HEK293 (cell line): Measurements from ENCODE around the gene FBLN2.
A peak's percentile ranks its signal among the peaks of the same experiment; 100 is the strongest.

Source experiments
- CTCF ChIA-PET: fragments of 350-600 bp; formaldehyde crosslinking; extraction: SDS; loops from one replicate; lab custom pipeline; 2021; ENCODE audit warnings: antibody characterized with exemption; lab: Yijun Ruan, JAX
- POLR2A ChIA-PET: fragments of 300-600 bp; formaldehyde crosslinking; extraction: SDS; loops from one replicate; lab custom pipeline; 2020; ENCODE audit warnings: antibody characterized with exemption, inconsistent platforms; lab: Yijun Ruan, JAX
- H3K27ac ChIP-seq: fragments of 200-500 bp; sonication (Bioruptor generic); 2 replicates; pipeline ENCODE4 v1.5.1; 2014; ENCODE audit warnings: low read depth, low read length, control low read depth, inconsistent platforms; ENCODE audit errors: extremely low read depth
- H3K36me3 ChIP-seq, 2 experiments: fragments of 200-500 bp in 1 of 2; sonication (Bioruptor generic) in 1 of 2; 1 replicate in 1 of 2; 2 replicates in 1 of 2; pipeline ENCODE4 v1.5.1; 2014 to 2017; ENCODE audit warnings: inconsistent platforms in 2 of 2, low read length in 2 of 2; ENCODE audit not compliant: control insufficient read depth in 2 of 2, insufficient read depth in 1 of 2
- H3K4me1 ChIP-seq: fragments of 200-500 bp; sonication (Bioruptor generic); 2 replicates; pipeline ENCODE4 v1.5.1; 2014; ENCODE audit warnings: mild to moderate bottlenecking, low read length, inconsistent platforms; ENCODE audit not compliant: control insufficient read depth, insufficient read depth
- H3K4me3 ChIP-seq: 2 replicates; pipeline ENCODE4 v1.5.1; 2011; ENCODE audit warnings: low read depth, mild to moderate bottlenecking, control low read depth, low read length, moderate library complexity
- H3K9me3 ChIP-seq: fragments of 200-500 bp; sonication (Bioruptor generic); 2 replicates; pipeline ENCODE4 v1.5.1; 2014; ENCODE audit warnings: low read depth, low read length, inconsistent platforms; ENCODE audit not compliant: control insufficient read depth, insufficient read depth
- BCL11A ChIP-seq: fragments of 450-650 bp; formaldehyde crosslinking; IDR thresholded peaks from 2 replicates; pipeline ENCODE4 v1.5.1; 2016; ENCODE audit warnings: low read depth, missing biosample characterization, missing genetic modification characterization
- EGR2 ChIP-seq: fragments of 450-650 bp; formaldehyde crosslinking; IDR thresholded peaks from 2 replicates; pipeline ENCODE4 v1.5.1; 2016; ENCODE audit warnings: low read depth, missing biosample characterization, missing genetic modification characterization
- KLF1 ChIP-seq: fragments of 450-650 bp; formaldehyde crosslinking; IDR thresholded peaks from 2 replicates; pipeline ENCODE4 v1.5.1; 2016; ENCODE audit warnings: missing biosample characterization, missing genetic modification characterization
- KLF16 ChIP-seq: fragments of 450-650 bp; formaldehyde crosslinking; IDR thresholded peaks from 2 replicates; pipeline ENCODE4 v1.5.1; 2017; ENCODE audit warnings: missing biosample characterization, missing genetic modification characterization
- TSHZ1 ChIP-seq: fragments of 450-650 bp; formaldehyde crosslinking; IDR thresholded peaks from 2 replicates; pipeline ENCODE4 v1.5.1; 2016; ENCODE audit warnings: missing biosample characterization, missing genetic modification characterization, borderline replicate concordance
- ZBTB26 ChIP-seq: fragments of 450-650 bp; formaldehyde crosslinking; optimal IDR thresholded peaks from 2 replicates; pipeline ENCODE3; 2016; ENCODE audit warnings: missing biosample characterization, mild to moderate bottlenecking, missing genetic modification characterization
- ZFHX2 ChIP-seq: fragments of 450-650 bp; formaldehyde crosslinking; conservative IDR thresholded peaks from 2 replicates; pipeline ENCODE4 v1.5.1; 2016; ENCODE audit warnings: missing biosample characterization, missing genetic modification characterization
- ZFP37 ChIP-seq: fragments of 450-650 bp; formaldehyde crosslinking; IDR thresholded peaks from 2 replicates; pipeline ENCODE4 v1.5.1; 2016; ENCODE audit warnings: missing biosample characterization, missing genetic modification characterization
- ZNF211 ChIP-seq: fragments of 450-650 bp; formaldehyde crosslinking; IDR thresholded peaks from 2 replicates; pipeline ENCODE4 v1.5.1; 2016; ENCODE audit warnings: low read depth, missing biosample characterization, missing genetic modification characterization
- ZNF221 ChIP-seq: fragments of 450-650 bp; formaldehyde crosslinking; IDR thresholded peaks from 2 replicates; pipeline ENCODE4 v1.5.1; 2017; ENCODE audit warnings: missing biosample characterization, missing genetic modification characterization, borderline replicate concordance
- ZNF248 ChIP-seq: fragments of 450-650 bp; formaldehyde crosslinking; IDR thresholded peaks from 2 replicates; pipeline ENCODE4 v1.5.1; 2017; ENCODE audit warnings: missing biosample characterization, missing genetic modification characterization
- ZNF324 ChIP-seq: fragments of 450-650 bp; formaldehyde crosslinking; IDR thresholded peaks from 2 replicates; pipeline ENCODE4 v1.5.1; 2016; ENCODE audit warnings: missing biosample characterization, missing genetic modification characterization
- ZNF560 ChIP-seq: fragments of 450-650 bp; formaldehyde crosslinking; IDR thresholded peaks from 2 replicates; pipeline ENCODE4 v1.5.1; 2017; ENCODE audit warnings: missing biosample characterization, missing genetic modification characterization, borderline replicate concordance
- ZNF561 ChIP-seq: fragments of 450-650 bp; IDR thresholded peaks from 2 replicates; pipeline ENCODE4 v1.5.1; 2018; ENCODE audit warnings: missing biosample characterization, missing genetic modification characterization, borderline replicate concordance
- ZNF571 ChIP-seq: fragments of 450-650 bp; formaldehyde crosslinking; IDR thresholded peaks from 2 replicates; pipeline ENCODE4 v1.5.0; 2017; ENCODE audit warnings: missing biosample characterization, missing genetic modification characterization
- ZNF623 ChIP-seq: fragments of 450-650 bp; formaldehyde crosslinking; IDR thresholded peaks from 2 replicates; pipeline ENCODE4 v1.5.1; 2016; ENCODE audit warnings: missing biosample characterization, missing genetic modification characterization
- ZNF624 ChIP-seq: fragments of 450-650 bp; formaldehyde crosslinking; IDR thresholded peaks from 2 replicates; pipeline ENCODE4 v1.5.1; 2017; ENCODE audit warnings: missing biosample characterization, missing genetic modification characterization
- ZNF707 ChIP-seq: fragments of 450-650 bp; formaldehyde crosslinking; IDR thresholded peaks from 2 replicates; pipeline ENCODE4 v1.5.1; 2016; ENCODE audit warnings: missing biosample characterization, missing genetic modification characterization
- ZNF837 ChIP-seq: fragments of 450-650 bp; formaldehyde crosslinking; IDR thresholded peaks from 2 replicates; pipeline ENCODE4 v1.5.1; 2016; ENCODE audit warnings: missing biosample characterization, missing genetic modification characterization
- ZSCAN5A ChIP-seq: fragments of 450-650 bp; formaldehyde crosslinking; IDR thresholded peaks from 2 replicates; pipeline ENCODE4 v1.5.1; 2016; ENCODE audit warnings: missing biosample characterization, missing genetic modification characterization

The FBLN2 gene

GRCh38 chr3:13553686-13554085, 4.8 kb downstream of the FBLN2 start:
- TF ChIP-seq EGR2 (tag by site-specific recombination) (0 out of 2 replicates have a peak, but pooled peaks have one; percentile 26), ZFHX2 (tag by site-specific recombination) (peak; percentile 42), KLF16 (tag by site-specific recombination) (no peak), ZNF707 (tag by site-specific recombination) (no peak), ZNF623 (tag by site-specific recombination) (no peak), ZNF561 (tag by site-specific recombination) (no peak), ZNF571 (tag by site-specific recombination) (no peak), ZBTB26 (tag by site-specific recombination) (no peak)
- Histone ChIP-seq H3K4me1 (no peaks in the 10 kb centered on the region), H3K9me3 (no peaks in the 10 kb centered on the region), H3K4me3 (no peak overlapping the region), H3K36me3 (no peaks in the 10 kb centered on the region), H3K27ac (no peak overlapping the region)
- POLR2A ChIA-PET, result interaction anchor here (0.6 kb wide), 1 partner anchor 103 kb away, joined by 4 read pairs; no protein-coding TSS in a partner anchor
- CTCF ChIA-PET, result no interaction called here

- TF ChIP-seq TSHZ1 (tag by site-specific recombination) (no peak), ZNF221 (no peak)
- Histone ChIP-seq H3K27ac (no peak overlapping the region), H3K4me1 (no peaks in the 10 kb centered on the region), H3K9me3 (no peaks in the 10 kb centered on the region), H3K4me3 (no peak overlapping the region), H3K36me3 (no peaks in the 10 kb centered on the region)
- CTCF ChIA-PET, result no interaction called here
- POLR2A ChIA-PET, result no interaction called here
Observed at GRCh38 chr3:13555753-13556152, 6.8 kb downstream of the FBLN2 start.

GRCh38 chr3:13556207-13556606, 7.3 kb downstream of the FBLN2 start:
- CTCF ChIA-PET, result no interaction called here
- Histone ChIP-seq H3K27ac (no peak overlapping the region), H3K4me1 (no peaks in the 10 kb centered on the region), H3K36me3 (no peaks in the 10 kb centered on the region), H3K9me3 (no peaks in the 10 kb centered on the region), H3K4me3 (no peak overlapping the region)
- TF ChIP-seq ZSCAN5A (tag by site-specific recombination) (no peak), KLF1 (tag by site-specific recombination) (peak; percentile 61)
- TF ChIP-seq, all 188 proteins: peak for 1
- POLR2A ChIA-PET, result no interaction called here

- Histone ChIP-seq H3K9me3 (no peaks in the 10 kb centered on the region), H3K27ac (no peak overlapping the region), H3K4me1 (no peaks in the 10 kb centered on the region), H3K36me3 (no peaks in the 10 kb centered on the region), H3K4me3 (no peak overlapping the region)
- ChIA-PET CTCF (interaction anchor here (0.6 to 0.7 kb wide), 2 partner anchors 11 to 15 kb away, joined by 3 read pairs; no protein-coding TSS in a partner anchor), POLR2A (no interaction called here)
- TF ChIP-seq ZNF837 (no peak), ZFP37 (tag by site-specific recombination) (no peak), ZNF560 (no peak), ZNF324 (tag by site-specific recombination) (no peak), ZNF211 (tag by site-specific recombination) (no peak), BCL11A (tag by site-specific recombination) (no peak), ZNF248 (tag by site-specific recombination) (no peak), ZNF624 (tag by site-specific recombination) (no peak)
Observed at GRCh38 chr3:13556917-13557316, 8.0 kb downstream of the FBLN2 start.
